G401 (cell line): ENCODE results near the gene CFAP100. TPM values are rescaled to one million over a fixed set of nuclear protein-coding genes. Genes with fewer than 3 reads are reported as not detected.

Experiments used
- DNase-seq: peaks from one replicate; pipeline ENCODE4 v3.0.0-alpha.2; 2015; ENCODE audit warnings: low spot score
- in situ Hi-C: cut with HindIII; loops from 2 replicates; pipeline ENCODE4 v1.10.0; 2016; ENCODE audit warnings: low sequenced_read_pairs, mixed read lengths
- total RNA-seq: library from RNA; depleted of rRNA; stranded (reverse); fragments of >200 nt; shearing (Covaris generic); gene quantifications from 2 replicates; pipeline ENCODE4 v1.2.3, GENCODE V29; 2014

Gene CFAP100
- total RNA-seq, 1 experiment from 2014 or later = not detected

- DNase-seq = no peak
These were observed 21.2 kb downstream of the CFAP100 start for GRCh38 chr3:126415661-126416591.

GRCh38 chr3:126416943-126417342 lies 22.2 kb downstream of the CFAP100 start:
- no peak for DNase-seq
- in situ Hi-C loops = no loop called here

More at GRCh38 chr3:126415661-126416591, 21.2 kb downstream of the CFAP100 start:
- in situ Hi-C loops = no loop called here

DNA sequence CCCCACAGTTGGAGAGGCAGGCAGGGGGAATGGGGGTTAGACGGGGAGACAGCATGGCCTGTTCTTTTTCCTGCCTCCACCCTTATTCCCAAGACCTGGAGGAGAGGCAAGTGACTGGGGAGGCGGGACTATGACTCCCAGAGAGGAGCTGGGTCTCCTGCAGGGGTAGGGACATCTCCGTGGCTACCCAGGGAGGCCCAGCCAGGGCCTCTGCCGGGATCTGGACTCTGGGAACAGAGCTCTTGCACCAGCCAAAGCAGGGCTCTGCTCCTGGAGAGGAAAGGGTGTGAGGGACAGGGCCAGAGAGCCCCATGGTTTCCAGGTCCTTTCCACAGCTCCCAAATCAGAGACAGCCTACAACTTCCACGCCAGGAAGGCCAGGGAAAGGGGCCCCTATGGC lies 22.8 kb downstream of the CFAP100 start:
- no peak for DNase-seq
- in situ Hi-C loops = no loop called here

- in situ Hi-C loops = no loop called here
These were observed 23.3 kb downstream of the CFAP100 start for GRCh38 chr3:126417981-126418530.

DNA sequence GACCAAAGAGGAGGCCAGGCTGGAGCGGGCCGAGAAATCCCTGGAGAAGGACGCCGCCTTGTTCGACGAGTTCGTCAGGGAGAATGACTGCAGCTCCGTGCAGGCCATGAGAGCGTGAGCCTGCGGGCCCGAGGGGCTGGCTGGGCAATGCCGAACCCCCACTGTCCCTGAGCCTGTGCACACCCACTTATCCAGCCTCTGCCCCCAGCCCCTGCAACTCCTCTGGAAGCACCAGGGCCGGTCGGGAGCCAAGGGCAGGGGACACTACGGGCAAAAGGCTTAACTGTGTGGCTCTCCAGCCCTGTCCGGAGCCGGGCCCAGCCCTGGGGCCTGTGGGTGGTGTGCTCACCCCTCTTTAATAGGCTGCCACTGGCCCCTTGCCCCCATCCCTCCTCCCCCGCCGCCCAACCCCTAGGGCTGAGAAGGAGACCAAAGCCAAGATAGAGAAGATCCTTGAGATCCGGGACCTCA lies 24.0 kb downstream of the CFAP100 start:
- no peak for DNase-seq
- in situ Hi-C loops = no loop called here

More at GRCh38 chr3:126417981-126418530, 23.3 kb downstream of the CFAP100 start:
- no peak for DNase-seq

GRCh38 chr3:126419151-126419703 lies 24.5 kb downstream of the CFAP100 start:
- DNase-seq = no peak
- in situ Hi-C loops = no loop called here

- in situ Hi-C loops = no loop called here
These were observed 25.4 kb downstream of the CFAP100 start for GRCh38 chr3:126419886-126420786.

DNA sequence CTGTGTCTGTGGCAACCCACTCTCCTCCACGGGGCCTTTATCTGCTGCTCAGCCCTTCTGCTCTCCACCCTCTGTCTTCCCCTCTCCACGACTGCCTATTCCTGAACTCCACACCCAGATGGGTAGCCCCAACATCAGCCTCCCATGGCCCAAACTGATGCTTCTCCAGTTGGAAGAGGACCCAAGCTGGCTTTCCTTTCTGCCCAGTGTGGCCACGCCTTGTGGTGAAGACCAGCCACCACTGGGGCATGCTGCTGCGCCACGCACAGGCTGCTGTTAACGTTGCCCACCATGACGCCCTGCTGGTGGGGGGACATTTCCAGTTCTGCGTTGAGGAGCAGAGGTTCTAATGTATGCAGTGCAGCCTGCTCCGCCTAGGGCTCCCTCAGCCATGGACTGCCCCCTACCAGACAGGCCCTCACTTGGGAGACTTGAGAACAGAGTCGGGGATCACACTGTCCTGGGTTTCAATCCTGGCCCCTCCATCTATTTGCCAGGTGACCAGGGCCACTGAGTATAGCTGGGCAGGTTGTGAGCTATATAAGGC lies 26.9 kb downstream of the CFAP100 start:
- in situ Hi-C loops = no loop called here
- DNase-seq = no peak

More at GRCh38 chr3:126419886-126420786, 25.4 kb downstream of the CFAP100 start:
- no peak for DNase-seq

- in situ Hi-C loops = no loop called here
- no peak for DNase-seq
These were observed 27.4 kb downstream of the CFAP100 start for GRCh38 chr3:126422121-126422520.

GRCh38 chr3:126422571-126423091 lies 27.9 kb downstream of the CFAP100 start:
- in situ Hi-C loops = no loop called here

GRCh38 chr3:126423191-126424038 lies 28.7 kb downstream of the CFAP100 start:
- DNase-seq = no peak

More at GRCh38 chr3:126422571-126423091, 27.9 kb downstream of the CFAP100 start:
- no peak for DNase-seq

DNA sequence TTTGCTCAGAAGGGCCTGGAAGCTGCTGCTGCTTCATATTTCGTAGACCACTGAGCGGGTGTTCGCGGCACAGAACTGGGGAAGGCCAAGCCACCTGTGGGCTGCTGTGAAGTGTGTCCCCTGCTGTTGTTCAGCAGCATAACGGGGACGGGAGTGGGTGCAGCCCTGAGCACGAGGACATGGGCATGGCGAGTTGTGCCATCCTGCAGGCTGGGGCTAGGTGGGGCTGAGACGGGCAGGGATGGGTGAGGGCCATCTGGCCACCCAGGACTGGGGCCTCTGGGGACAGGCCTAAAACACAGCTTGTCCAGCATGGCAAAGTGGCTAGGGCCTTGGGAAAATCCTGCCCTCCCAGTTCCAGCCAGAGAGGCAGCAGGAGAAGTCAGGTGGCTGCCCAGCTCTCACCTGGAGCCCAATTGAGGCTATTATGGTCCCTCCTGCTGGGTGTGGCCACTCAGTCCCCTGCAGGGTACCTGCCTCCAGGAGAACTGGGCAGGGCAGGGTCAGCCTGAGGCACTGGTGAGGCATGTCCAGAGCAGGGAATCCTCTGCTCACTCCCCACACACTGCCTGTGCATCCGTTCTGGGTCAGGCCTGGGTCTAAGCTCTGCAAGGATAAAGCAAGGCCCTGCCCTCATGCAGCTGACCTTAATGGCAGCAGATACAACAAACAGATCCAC lies 29.5 kb downstream of the CFAP100 start:
- DNase-seq = no peak
- in situ Hi-C loops = no loop called here

More at GRCh38 chr3:126423191-126424038, 28.7 kb downstream of the CFAP100 start:
- in situ Hi-C loops = no loop called here

DNA sequence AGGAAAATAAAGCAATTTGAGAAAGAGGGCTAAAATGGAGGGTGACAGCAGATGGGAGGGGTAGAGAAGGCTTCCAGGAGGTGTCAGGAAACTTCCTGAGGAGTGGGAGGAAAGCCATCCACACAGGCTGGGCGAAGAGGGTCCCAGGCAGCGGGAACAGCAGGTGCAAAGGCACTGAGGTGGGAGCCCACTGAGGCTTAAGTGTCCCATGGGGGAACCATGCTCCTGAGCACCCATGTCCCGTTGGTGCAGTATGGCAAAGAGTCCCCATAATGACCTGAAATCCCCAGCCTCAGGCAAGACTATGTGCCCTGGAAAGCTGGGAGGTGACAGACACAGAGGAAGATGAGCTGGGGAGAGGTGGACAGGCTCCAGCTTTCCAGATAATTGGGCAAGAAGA lies 30.0 kb downstream of the CFAP100 start:
- no peak for DNase-seq
- in situ Hi-C loops = no loop called here

DNA sequence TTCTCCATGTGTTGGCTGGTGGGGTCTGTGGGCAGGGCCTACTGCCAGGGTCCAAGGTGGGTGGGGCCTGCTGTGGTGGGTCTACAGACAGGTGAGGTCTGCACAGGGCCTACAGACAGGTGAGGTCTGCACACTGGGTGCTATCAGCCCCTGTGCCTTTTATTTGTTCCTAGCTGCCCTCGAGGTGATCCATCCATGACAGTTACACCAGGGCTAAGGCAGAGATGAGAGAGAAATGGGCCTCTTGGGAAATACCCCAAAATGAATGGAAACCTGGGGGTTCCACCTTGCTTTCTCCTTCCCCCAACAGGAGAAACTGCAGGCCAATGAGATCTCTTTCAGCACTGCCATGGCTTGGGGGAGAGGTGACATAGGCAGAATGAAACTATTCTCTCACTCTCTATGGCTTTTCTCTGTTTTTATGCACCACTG lies 36.4 kb downstream of the CFAP100 start:
- DNase-seq = no peak
- in situ Hi-C loops = no loop called here

DNA sequence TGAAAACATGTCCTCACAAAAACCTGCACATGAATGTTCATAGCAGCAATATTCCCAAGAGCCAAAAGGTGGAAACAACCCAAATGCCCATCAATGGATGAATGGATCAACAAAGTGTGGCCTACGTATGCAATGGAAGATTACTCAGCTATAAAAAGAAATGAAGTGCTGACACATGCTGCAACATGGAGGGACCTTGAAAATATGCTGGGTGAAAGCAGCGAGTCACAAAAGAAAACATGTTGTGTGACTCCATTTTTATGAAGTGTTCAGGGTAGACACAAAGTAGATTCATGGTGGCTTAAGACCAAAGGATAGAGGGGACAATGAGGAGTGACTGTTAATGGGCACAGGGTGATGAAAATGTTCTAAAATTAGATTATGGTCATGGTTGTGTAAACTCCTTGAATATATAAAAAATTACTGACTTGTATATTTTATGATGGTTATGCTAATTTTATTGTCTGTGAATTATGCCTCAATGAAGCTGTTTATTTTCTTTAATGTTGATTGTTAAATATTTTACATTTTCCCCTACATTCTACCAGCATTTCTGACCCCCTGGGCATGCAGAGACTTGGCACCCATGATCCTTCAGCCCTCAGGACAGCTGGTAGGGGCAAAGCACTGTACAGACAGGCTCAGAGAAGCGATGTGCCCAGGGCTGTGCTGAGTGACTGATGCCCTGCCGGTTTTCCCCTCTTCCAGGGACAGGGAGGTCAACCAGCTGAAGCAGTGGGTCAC lies 37.8 kb downstream of the CFAP100 start:
- in situ Hi-C loops = no loop called here

DNA sequence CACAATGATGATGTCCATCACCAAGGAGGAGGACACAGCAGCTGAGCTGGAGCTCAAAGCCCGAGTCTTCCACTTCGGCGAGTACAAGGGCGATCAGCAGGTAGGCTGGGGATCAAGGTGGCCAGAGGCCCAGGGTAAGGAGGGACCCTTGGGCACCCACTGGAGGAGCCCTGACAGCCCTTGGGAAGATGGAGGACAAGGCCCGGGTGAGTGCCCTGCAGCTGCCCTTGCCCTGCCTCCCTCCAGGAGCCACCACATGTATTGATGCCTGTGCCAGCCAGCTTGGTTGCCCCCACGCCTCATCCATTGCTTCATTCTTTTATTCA lies 38.4 kb downstream of the CFAP100 start:
- in situ Hi-C loops = no loop called here
- no peak for DNase-seq

More for the DNA sequence above, 37.8 kb downstream of the CFAP100 start:
- no peak for DNase-seq
